ENCODE data around the gene CNBP.

GRCh38 chr3:129122412-129123011 lies 61.2 kb downstream of the CNBP start:
- TF ChIP-seq CTCF (IDR thresholded peaks at IDR 0.05) (no peak), POLR2AphosphoS5 (IDR thresholded peaks at IDR 0.05) (no peak), POLR2A (IDR thresholded peaks at IDR 0.05) (no peak)

Measured in prostate gland (tissue), 2 donors.